CD4-positive, alpha-beta T cell (primary cell): Measurements from ENCODE around the gene PPL. TPM values are rescaled to one million over a fixed set of nuclear protein-coding genes. Genes with fewer than 3 reads are reported as not detected.

Source experiments
- ATAC-seq: fragments of 200-7000 bp; cut with Tn5 transposase; one replicate; pipeline ENCODE4 v1.10.0; 2022; ENCODE audit warnings: mild to moderate bottlenecking; ENCODE audit not compliant: poor library complexity
- CTCF ChIA-PET: fragments of 350-600 bp; sonication (Branson Sonifier 250); formaldehyde crosslinking; loops from one replicate; lab custom pipeline; 2021; ENCODE audit warnings: antibody characterized with exemption, inconsistent platforms; lab: Charles Lee
- POLR2A ChIA-PET: fragments of 350-600 bp; sonication (Branson Sonifier 250); formaldehyde crosslinking; loops from one replicate; lab custom pipeline; 2021; ENCODE audit warnings: antibody characterized with exemption, inconsistent platforms; lab: Charles Lee
- DNase-seq, 14 experiments: peaks; one replicate each; pipeline ENCODE4 v3.0.0-alpha.2; 2013 to 2020; ENCODE audit warnings: mixed read lengths in 2 of 14
- H3K27ac ChIP-seq, 2 donors: one replicate each; pipeline versions ENCODE4 v1.5.1 to v1.7.0; 2013; ENCODE audit warnings: low read length in 2 of 2, low read depth in 1 of 2, mild to moderate bottlenecking in 1 of 2
- H3K27me3 ChIP-seq, 2 experiments: 1 replicate in 1 of 2; 2 replicates in 1 of 2; pipeline versions ENCODE4 v1.6.1 to v1.7.0; 2013; ENCODE audit warnings: low read length in 2 of 2, control low read depth in 1 of 2, mild to moderate bottlenecking in 1 of 2, moderate library complexity in 1 of 2; ENCODE audit not compliant: insufficient read depth in 2 of 2, control insufficient read depth in 1 of 2
- H3K36me3 ChIP-seq: one replicate; pipeline ENCODE4 v1.6.1; 2013; ENCODE audit warnings: low read length, control low read depth; ENCODE audit not compliant: insufficient read depth
- H3K4me1 ChIP-seq: one replicate; pipeline ENCODE4 v1.6.1; 2013; ENCODE audit warnings: low read length, control low read depth; ENCODE audit not compliant: insufficient read depth
- H3K4me3 ChIP-seq: one replicate; pipeline ENCODE4 v1.5.1; 2013; ENCODE audit warnings: mild to moderate bottlenecking, low read length, moderate library complexity
- H3K9me3 ChIP-seq, 2 experiments: 1 replicate in 1 of 2; 2 replicates in 1 of 2; pipeline versions ENCODE4 v1.6.1 to v1.7.0; 2013; ENCODE audit warnings: low read length in 2 of 2, mild to moderate bottlenecking in 2 of 2, control low read depth in 1 of 2, moderate library complexity in 1 of 2; ENCODE audit not compliant: control insufficient read depth in 1 of 2, insufficient read depth in 1 of 2
- H3K27ac Mint-ChIP-seq: one replicate; pipeline ENCODE4 v1.8.0; 2020; ENCODE audit warnings: mixed read lengths
- H3K27me3 Mint-ChIP-seq: one replicate; pipeline ENCODE4 v1.8.0; 2021; ENCODE audit warnings: mixed read lengths
- H3K36me3 Mint-ChIP-seq: one replicate; pipeline ENCODE4 v1.8.0; 2021; ENCODE audit warnings: low read depth, mixed read lengths
- H3K4me1 Mint-ChIP-seq: one replicate; pipeline ENCODE4 v1.8.0; 2021; ENCODE audit warnings: low read depth, mixed read lengths
- H3K4me3 Mint-ChIP-seq: one replicate; pipeline ENCODE4 v1.8.0; 2020; ENCODE audit warnings: mild to moderate bottlenecking, mixed read lengths
- H3K9me3 Mint-ChIP-seq: one replicate; pipeline ENCODE4 v1.8.0; 2020; ENCODE audit warnings: mixed read lengths
- intact Hi-C, 2 experiments: fragments of 100-400 bp; cut with DNase I in 1 of 2; cut with micrococcal nuclease in 1 of 2; formaldehyde crosslinking; loops; one replicate each; pipeline versions ENCODE4 v1.15.1 to v1.9.0; 2023 to 2025; cut with DNase I, micrococcal nuclease
- total RNA-seq, 174 experiments: library from RNA in 2 of 174; stranded (reverse) in 2 of 174; gene quantifications; one replicate each; pipeline ENCODE4 v1.2.3 and lab custom pipeline; 2021 to 2026
- TF ChIP-seq, protein P1 (sequence below): fragments of 200-600 bp; IDR thresholded peaks from one replicate; pipeline ENCODE4 v1.8.0; 2022; ENCODE audit warnings: antibody characterized with exemption, mild to moderate bottlenecking

Gene PPL
- total RNA-seq, 2 experiments from 2014 or later, result not detected

DNA sequence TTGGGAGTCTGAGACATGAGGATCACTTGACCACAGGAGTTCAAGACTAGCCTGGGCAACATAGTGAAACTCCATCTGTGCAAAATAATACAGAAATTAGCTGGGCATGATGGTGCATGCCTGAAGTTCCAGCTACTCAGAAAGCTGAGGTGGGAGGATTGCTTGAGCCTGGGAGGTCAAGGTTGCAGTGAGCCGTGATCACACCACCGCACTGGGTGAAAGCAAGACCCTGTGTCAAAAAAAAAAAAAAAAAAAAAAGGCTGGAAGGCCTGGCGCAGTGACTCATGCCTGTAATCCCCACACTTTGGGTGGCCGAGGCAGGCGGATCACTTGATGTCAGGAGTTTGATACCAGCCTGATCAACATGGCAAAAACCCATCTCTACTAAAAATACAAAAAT, 81.6 kb downstream of the PPL start:
- no peak for ATAC-seq
- ChIA-PET CTCF (no interaction called here), POLR2A (no interaction called here)
- Mint-ChIP-seq H3K4me1 (peaks cover 23% of the 10 kb centered on the region), H3K4me3 (no peak overlapping the region), H3K36me3 (peaks cover 79% of the 10 kb centered on the region), H3K27ac (no peak overlapping the region), H3K9me3 (no peaks in the 10 kb centered on the region), H3K27me3 (no peaks in the 10 kb centered on the region)
- H3K4me1 ChIP-seq, result peaks cover 11% of the 10 kb centered on the region
- H3K27me3 ChIP-seq, result no peaks in the 10 kb centered on the region
- intact Hi-C loops, result no loop called here
- H3K9me3 ChIP-seq, result no peaks in the 10 kb centered on the region
- H3K36me3 ChIP-seq, result peaks cover 61% of the 10 kb centered on the region
- no peak overlapping the region for H3K27ac ChIP-seq
- DNase-seq, result no peak
- no peak overlapping the region for H3K4me3 ChIP-seq
- TF ChIP-seq, protein P1, sequence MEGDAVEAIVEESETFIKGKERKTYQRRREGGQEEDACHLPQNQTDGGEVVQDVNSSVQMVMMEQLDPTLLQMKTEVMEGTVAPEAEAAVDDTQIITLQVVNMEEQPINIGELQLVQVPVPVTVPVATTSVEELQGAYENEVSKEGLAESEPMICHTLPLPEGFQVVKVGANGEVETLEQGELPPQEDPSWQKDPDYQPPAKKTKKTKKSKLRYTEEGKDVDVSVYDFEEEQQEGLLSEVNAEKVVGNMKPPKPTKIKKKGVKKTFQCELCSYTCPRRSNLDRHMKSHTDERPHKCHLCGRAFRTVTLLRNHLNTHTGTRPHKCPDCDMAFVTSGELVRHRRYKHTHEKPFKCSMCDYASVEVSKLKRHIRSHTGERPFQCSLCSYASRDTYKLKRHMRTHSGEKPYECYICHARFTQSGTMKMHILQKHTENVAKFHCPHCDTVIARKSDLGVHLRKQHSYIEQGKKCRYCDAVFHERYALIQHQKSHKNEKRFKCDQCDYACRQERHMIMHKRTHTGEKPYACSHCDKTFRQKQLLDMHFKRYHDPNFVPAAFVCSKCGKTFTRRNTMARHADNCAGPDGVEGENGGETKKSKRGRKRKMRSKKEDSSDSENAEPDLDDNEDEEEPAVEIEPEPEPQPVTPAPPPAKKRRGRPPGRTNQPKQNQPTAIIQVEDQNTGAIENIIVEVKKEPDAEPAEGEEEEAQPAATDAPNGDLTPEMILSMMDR, result no peak

DNA sequence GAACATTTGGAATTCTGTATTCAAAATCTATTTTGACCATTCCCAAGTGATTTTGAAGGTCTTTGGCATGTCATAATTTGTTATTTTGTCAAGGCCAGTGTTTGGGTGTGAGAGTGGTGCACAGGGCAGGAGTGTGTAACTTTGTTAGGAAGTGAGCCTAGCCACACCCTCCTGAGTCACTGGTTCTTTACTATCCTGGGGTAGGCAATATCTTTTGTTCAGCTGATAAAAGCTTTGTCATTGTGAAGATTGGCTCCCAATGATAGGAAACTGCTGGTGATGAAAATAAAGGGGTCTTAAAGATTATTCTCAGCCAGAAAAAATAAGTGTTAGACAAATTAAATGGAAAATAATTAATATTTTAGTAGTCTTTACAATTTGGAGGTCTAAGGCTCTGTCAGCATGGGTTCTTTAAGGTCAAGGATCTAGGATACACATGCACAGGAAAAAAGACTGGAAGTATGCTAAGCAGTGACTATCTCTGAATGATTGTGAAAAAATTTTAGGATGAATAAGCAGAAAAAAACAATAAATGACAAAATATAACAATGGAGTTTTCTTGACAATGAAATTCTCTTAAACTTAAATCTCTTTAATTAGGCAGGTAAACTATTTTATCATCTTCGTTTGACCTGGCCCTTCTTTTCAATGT, 84.6 kb downstream of the PPL start:
- Histone ChIP-seq H3K4me3 (no peak overlapping the region), H3K9me3 (no peaks in the 10 kb centered on the region), H3K27ac (no peak overlapping the region), H3K27me3 (no peaks in the 10 kb centered on the region), H3K36me3 (peaks cover 31% of the 10 kb centered on the region), H3K4me1 (peaks cover 32% of the 10 kb centered on the region)
- Mint-ChIP-seq H3K4me3 (no peak overlapping the region), H3K27me3 (no peaks in the 10 kb centered on the region), H3K4me1 (peaks cover 46% of the 10 kb centered on the region), H3K27ac (no peak overlapping the region), H3K36me3 (peaks cover 52% of the 10 kb centered on the region), H3K9me3 (no peaks in the 10 kb centered on the region)
- ATAC-seq, result no peak
- POLR2A ChIA-PET, result no interaction called here
- CTCF ChIA-PET, result no interaction called here
- DNase-seq, result peak in 1 of 14 experiments; percentile 10
- intact Hi-C loops, result no loop called here
- TF ChIP-seq, protein P1, result no peak

DNA sequence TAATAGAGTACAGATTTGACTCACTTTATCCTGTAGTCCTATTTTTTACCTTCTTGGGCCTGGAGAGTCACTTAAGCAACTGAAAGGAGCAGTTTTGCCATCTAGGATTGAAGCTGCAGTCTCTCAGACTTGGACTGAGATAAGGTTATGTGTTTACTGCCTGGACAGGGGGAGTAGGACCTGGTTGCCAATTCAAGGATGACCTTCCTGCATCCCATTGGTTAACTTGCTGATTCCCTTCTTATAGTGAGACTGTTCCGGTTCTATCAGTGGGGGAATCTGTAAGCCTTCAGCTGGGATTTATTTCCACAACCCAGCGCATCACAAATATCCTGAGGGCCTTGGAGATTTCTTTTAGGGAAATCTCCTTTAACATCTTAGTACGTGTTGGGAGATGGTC, 86.7 kb downstream of the PPL start:
- Histone ChIP-seq H3K27me3 (no peaks in the 10 kb centered on the region), H3K4me1 (peaks cover 44% of the 10 kb centered on the region), H3K4me3 (no peak overlapping the region), H3K36me3 (peaks cover 18% of the 10 kb centered on the region), H3K9me3 (no peaks in the 10 kb centered on the region), H3K27ac (no peak overlapping the region)
- Mint-ChIP-seq H3K27me3 (no peaks in the 10 kb centered on the region), H3K4me1 (peaks cover 57% of the 10 kb centered on the region), H3K4me3 (peak overlapping the region; percentile 78), H3K36me3 (peaks cover 51% of the 10 kb centered on the region), H3K9me3 (no peaks in the 10 kb centered on the region), H3K27ac (peak overlapping the region; percentile 57)
- no peak for DNase-seq
- ATAC-seq, result no peak
- intact Hi-C loops, result no loop called here
- ChIA-PET POLR2A (no interaction called here), CTCF (no interaction called here)
- TF ChIP-seq, protein P1, result no peak
